ENCODE results near the gene LSR. TPM values are rescaled to one million over a fixed set of nuclear protein-coding genes. Genes with fewer than 3 reads are reported as not detected.

Gene LSR
- total and polyA plus RNA-seq, 2 experiments from 2014 or later = 116 to 212 TPM

DNA sequence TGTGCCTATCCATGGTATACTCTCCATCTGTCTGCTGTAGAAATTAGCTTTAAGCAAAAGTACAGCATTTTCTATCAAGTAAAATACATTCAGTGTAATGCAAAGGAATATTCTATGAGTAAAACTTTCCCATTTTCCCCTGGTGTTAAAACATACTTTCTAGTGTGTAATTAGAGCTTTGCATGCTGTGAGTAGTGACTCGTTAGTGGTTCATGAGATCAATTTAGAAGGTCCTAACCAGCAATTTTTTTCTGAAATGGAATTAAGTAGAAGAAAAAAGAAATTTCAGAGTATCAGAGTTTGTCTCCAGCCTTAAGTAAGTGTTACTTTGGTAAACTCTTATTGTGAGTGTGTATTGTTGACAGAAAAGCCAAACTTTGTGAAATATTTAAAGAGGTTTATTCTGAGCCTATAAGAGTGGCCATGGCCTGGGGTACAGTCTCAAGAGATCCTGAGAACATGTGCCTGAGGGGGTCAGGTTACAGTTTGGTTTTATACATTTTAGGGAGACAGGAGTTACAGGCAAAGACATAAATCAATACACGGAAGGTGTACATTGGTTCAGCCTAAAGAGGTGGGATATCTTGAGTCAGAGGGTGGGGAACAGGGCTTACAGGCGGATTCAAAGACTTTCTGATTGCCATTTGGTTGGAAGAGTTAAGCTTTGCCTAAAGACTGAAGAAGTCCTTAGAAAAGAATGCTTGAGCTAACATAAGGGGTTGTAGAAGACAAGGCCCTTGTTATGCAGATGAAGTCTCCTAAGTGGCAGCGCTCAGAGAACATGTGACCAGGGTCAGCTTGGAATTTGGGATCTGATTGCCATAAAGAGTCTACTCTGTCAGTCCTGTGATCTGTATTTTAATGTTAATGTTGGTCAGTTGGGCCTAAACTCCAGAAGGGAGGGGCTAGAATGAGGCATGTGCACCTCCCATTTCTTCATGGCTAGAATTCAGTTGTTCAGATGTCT, 45.8 kb upstream of the LSR start:
- Histone ChIP-seq H3K4me3 (peak overlapping the region; percentile 5; the same call in 1 of the 2 replicates), H3K9me2 (ENCODE audit: insufficient read depth) (peaks cover 9% of the 10 kb centered on the region; the same call in 1 of the 2 replicates), H3K4me1 (ENCODE audit: insufficient read depth) (peaks cover 32% of the 10 kb centered on the region), H3K36me3 (ENCODE audit: insufficient read depth) (no peaks in the 10 kb centered on the region), H3F3A (replicated peaks; ENCODE audit: low read depth) (no peaks in the 10 kb centered on the region), H4K20me1 (replicated peaks; ENCODE audit: insufficient read depth) (no peaks in the 10 kb centered on the region), H2AFZ (no peak overlapping the region), H3K27ac (ENCODE audit: low read depth) (peak overlapping the region; percentile 92), H3K27me3 (ENCODE audit: insufficient read depth) (no peaks in the 10 kb centered on the region), H3K79me2 (replicated peaks; ENCODE audit: insufficient read depth) (no peaks in the 10 kb centered on the region), H3K4me2 (peak overlapping the region; percentile 48; the same call in 1 of the 2 replicates)
- Mint-ChIP-seq H3K4me3 (peak overlapping the region; percentile 30; the same call in 2 of the 3 replicates), H3K27ac (peak overlapping the region; percentile 97), H3K36me3 (ENCODE audit: low read depth) (peaks cover 5% of the 10 kb centered on the region), H3K9me3 (peaks cover 8% of the 10 kb centered on the region), H3K27me3 (ENCODE audit: insufficient read depth, low read depth, poor library complexity) (peaks cover 10% of the 10 kb centered on the region), H3K4me1 (peaks cover 56% of the 10 kb centered on the region)
- ATAC-seq (peak; percentile 95), DNase-seq (ENCODE audit: low spot score) (peak; percentile 97)
- TF ChIP-seq, protein P1, sequence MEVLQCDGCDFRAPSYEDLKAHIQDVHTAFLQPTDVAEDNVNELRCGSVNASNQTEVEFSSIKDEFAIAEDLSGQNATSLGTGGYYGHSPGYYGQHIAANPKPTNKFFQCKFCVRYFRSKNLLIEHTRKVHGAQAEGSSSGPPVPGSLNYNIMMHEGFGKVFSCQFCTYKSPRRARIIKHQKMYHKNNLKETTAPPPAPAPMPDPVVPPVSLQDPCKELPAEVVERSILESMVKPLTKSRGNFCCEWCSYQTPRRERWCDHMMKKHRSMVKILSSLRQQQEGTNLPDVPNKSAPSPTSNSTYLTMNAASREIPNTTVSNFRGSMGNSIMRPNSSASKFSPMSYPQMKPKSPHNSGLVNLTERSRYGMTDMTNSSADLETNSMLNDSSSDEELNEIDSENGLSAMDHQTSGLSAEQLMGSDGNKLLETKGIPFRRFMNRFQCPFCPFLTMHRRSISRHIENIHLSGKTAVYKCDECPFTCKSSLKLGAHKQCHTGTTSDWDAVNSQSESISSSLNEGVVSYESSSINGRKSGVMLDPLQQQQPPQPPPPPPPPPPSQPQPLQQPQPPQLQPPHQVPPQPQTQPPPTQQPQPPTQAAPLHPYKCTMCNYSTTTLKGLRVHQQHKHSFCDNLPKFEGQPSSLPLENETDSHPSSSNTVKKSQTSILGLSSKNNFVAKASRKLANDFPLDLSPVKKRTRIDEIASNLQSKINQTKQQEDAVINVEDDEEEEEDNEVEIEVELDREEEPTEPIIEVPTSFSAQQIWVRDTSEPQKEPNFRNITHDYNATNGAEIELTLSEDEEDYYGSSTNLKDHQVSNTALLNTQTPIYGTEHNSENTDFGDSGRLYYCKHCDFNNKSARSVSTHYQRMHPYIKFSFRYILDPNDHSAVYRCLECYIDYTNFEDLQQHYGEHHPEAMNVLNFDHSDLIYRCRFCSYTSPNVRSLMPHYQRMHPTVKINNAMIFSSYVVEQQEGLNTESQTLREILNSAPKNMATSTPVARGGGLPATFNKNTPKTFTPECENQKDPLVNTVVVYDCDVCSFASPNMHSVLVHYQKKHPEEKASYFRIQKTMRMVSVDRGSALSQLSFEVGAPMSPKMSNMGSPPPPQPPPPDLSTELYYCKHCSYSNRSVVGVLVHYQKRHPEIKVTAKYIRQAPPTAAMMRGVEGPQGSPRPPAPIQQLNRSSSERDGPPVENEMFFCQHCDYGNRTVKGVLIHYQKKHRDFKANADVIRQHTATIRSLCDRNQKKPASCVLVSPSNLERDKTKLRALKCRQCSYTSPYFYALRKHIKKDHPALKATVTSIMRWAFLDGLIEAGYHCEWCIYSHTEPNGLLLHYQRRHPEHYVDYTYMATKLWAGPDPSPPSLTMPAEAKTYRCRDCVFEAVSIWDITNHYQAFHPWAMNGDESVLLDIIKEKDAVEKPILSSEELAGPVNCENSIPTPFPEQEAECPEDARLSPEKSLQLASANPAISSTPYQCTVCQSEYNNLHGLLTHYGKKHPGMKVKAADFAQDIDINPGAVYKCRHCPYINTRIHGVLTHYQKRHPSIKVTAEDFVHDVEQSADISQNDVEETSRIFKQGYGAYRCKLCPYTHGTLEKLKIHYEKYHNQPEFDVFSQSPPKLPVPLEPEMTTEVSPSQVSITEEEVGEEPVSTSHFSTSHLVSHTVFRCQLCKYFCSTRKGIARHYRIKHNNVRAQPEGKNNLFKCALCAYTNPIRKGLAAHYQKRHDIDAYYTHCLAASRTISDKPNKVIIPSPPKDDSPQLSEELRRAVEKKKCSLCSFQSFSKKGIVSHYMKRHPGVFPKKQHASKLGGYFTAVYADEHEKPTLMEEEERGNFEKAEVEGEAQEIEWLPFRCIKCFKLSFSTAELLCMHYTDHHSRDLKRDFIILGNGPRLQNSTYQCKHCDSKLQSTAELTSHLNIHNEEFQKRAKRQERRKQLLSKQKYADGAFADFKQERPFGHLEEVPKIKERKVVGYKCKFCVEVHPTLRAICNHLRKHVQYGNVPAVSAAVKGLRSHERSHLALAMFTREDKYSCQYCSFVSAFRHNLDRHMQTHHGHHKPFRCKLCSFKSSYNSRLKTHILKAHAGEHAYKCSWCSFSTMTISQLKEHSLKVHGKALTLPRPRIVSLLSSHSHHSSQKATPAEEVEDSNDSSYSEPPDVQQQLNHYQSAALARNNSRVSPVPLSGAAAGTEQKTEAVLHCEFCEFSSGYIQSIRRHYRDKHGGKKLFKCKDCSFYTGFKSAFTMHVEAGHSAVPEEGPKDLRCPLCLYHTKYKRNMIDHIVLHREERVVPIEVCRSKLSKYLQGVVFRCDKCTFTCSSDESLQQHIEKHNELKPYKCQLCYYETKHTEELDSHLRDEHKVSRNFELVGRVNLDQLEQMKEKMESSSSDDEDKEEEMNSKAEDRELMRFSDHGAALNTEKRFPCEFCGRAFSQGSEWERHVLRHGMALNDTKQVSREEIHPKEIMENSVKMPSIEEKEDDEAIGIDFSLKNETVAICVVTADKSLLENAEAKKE (CRISPR knock-in tag; IDR thresholded peaks at IDR 0.05) = peak; percentile 68
- TF ChIP-seq EZH2 (IDR thresholded peaks at IDR 0.05; ENCODE audit: low read depth, unreplicated experiment) (no peak), JUNB (IDR thresholded peaks at IDR 0.05; ENCODE audit: unreplicated experiment) (no peak), NANOG (IDR thresholded peaks at IDR 0.05; ENCODE audit: borderline replicate concordance) (peak; percentile 39; the same call in 1 of the 2 replicates), POLR2AphosphoS5 (IDR thresholded peaks at IDR 0.05; ENCODE audit: low read depth) (0 out of 2 replicates have a peak, but pooled peaks have one; percentile 18), ZNF114 (CRISPR knock-in tag; IDR thresholded peaks at IDR 0.05) (no peak), EZH2phosphoT487 (IDR thresholded peaks at IDR 0.05; ENCODE audit: unreplicated experiment) (no peak), ZNF331 (CRISPR knock-in tag; IDR thresholded peaks at IDR 0.05; ENCODE audit: low read depth) (no peak), CREB1 (CRISPR knock-in tag; IDR thresholded peaks at IDR 0.05; ENCODE audit: low read depth) (no peak), STAT1 (IDR thresholded peaks at IDR 0.05; ENCODE audit: unreplicated experiment) (no peak)
- TF ChIP-seq, protein P2, sequence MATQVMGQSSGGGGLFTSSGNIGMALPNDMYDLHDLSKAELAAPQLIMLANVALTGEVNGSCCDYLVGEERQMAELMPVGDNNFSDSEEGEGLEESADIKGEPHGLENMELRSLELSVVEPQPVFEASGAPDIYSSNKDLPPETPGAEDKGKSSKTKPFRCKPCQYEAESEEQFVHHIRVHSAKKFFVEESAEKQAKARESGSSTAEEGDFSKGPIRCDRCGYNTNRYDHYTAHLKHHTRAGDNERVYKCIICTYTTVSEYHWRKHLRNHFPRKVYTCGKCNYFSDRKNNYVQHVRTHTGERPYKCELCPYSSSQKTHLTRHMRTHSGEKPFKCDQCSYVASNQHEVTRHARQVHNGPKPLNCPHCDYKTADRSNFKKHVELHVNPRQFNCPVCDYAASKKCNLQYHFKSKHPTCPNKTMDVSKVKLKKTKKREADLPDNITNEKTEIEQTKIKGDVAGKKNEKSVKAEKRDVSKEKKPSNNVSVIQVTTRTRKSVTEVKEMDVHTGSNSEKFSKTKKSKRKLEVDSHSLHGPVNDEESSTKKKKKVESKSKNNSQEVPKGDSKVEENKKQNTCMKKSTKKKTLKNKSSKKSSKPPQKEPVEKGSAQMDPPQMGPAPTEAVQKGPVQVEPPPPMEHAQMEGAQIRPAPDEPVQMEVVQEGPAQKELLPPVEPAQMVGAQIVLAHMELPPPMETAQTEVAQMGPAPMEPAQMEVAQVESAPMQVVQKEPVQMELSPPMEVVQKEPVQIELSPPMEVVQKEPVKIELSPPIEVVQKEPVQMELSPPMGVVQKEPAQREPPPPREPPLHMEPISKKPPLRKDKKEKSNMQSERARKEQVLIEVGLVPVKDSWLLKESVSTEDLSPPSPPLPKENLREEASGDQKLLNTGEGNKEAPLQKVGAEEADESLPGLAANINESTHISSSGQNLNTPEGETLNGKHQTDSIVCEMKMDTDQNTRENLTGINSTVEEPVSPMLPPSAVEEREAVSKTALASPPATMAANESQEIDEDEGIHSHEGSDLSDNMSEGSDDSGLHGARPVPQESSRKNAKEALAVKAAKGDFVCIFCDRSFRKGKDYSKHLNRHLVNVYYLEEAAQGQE (IDR thresholded peaks at IDR 0.05; ENCODE audit: unreplicated experiment) = no peak
- TF ChIP-seq, protein P3, sequence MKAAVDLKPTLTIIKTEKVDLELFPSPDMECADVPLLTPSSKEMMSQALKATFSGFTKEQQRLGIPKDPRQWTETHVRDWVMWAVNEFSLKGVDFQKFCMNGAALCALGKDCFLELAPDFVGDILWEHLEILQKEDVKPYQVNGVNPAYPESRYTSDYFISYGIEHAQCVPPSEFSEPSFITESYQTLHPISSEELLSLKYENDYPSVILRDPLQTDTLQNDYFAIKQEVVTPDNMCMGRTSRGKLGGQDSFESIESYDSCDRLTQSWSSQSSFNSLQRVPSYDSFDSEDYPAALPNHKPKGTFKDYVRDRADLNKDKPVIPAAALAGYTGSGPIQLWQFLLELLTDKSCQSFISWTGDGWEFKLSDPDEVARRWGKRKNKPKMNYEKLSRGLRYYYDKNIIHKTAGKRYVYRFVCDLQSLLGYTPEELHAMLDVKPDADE (IDR thresholded peaks at IDR 0.05) = no peak
- TF ChIP-seq, protein P4, sequence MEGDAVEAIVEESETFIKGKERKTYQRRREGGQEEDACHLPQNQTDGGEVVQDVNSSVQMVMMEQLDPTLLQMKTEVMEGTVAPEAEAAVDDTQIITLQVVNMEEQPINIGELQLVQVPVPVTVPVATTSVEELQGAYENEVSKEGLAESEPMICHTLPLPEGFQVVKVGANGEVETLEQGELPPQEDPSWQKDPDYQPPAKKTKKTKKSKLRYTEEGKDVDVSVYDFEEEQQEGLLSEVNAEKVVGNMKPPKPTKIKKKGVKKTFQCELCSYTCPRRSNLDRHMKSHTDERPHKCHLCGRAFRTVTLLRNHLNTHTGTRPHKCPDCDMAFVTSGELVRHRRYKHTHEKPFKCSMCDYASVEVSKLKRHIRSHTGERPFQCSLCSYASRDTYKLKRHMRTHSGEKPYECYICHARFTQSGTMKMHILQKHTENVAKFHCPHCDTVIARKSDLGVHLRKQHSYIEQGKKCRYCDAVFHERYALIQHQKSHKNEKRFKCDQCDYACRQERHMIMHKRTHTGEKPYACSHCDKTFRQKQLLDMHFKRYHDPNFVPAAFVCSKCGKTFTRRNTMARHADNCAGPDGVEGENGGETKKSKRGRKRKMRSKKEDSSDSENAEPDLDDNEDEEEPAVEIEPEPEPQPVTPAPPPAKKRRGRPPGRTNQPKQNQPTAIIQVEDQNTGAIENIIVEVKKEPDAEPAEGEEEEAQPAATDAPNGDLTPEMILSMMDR (conservative IDR thresholded peaks at IDR 0.05; ENCODE audit: low read depth in 2 of 2) = no peak
